ENCODE results near the gene NOL4L. TPM values are rescaled to one million over a fixed set of nuclear protein-coding genes. Genes with fewer than 3 reads are reported as not detected.
A peak's percentile ranks its signal among the peaks of the same experiment; 100 is the strongest.

The NOL4L gene
- total RNA-seq, 2 donors from 2014 or later = 39.6 to 50.7 TPM

DNA sequence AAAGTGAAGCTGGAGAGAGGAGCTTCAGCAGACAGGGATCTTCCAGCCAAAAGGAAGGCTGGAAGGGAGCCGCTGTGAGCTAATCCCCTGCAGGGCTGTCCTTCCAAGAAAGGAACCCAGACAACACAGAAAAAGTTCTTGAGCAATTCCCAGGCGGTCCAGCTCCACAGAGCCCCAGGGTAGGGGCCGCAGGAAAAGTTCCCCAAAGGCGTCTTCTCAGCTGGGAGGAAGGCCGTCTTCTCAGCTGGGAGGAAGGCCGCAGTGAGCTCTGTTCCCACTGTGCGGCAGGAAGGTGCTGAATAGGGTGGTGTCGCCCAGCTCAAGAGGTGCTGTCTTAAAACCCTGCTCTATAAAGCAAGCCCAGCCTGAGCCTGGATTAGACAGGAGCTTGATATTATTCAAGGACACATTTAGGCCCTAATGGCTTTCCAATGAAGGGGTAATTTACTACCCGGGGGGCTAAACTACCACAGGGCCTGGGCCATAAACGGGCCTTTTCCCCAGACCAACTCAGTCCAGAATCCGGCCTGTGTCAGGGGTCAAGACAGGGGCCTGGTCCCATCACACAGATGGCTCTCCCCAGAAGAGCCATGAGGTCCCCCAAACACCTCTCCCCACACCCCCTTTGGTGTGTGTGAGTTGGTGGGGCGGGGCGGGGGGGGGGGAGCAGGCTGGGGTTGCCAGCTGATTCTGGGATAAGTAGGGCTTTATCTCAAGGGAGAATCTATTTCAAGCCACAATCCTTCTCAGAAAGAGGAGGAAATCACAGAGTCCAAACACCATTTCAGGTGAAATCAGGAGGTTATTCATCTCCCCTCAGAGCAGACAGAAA is 103.6 kb downstream of the NOL4L start:
- peak overlapping the region; percentile 86 for H3K4me3 Mint-ChIP-seq
- Histone ChIP-seq H3K36me3 (ENCODE audit: control insufficient read depth, insufficient read depth, low read length) (peaks cover 9% of the 10 kb centered on the region), H3K27me3 (ENCODE audit: control insufficient read depth, insufficient read depth, low read length, poor library complexity, severe bottlenecking) (no peaks in the 10 kb centered on the region), H3K9me3 (ENCODE audit: control insufficient read depth, low read length) (no peaks in the 10 kb centered on the region), H3K4me3 (ENCODE audit: low read length) (peak overlapping the region; percentile 86), H3K9ac (ENCODE audit: extremely low read depth, low read length, poor library complexity, severe bottlenecking) (peak overlapping the region; percentile 36), H3K27ac (ENCODE audit: low read depth, low read length) (peak overlapping the region; percentile 29), H3K4me1 (ENCODE audit: control insufficient read depth, insufficient read depth, low read length) (peaks cover 10% of the 10 kb centered on the region)
- peaks cover 50% of the 10 kb centered on the region for H3K4me1 Mint-ChIP-seq
- peaks cover 8% of the 10 kb centered on the region for H3K27me3 Mint-ChIP-seq (ENCODE audit: insufficient read depth)
- H3K27ac Mint-ChIP-seq = peak overlapping the region; percentile 80
- peak; percentile 68 for DNase-seq
- TF ChIP-seq, protein P1, sequence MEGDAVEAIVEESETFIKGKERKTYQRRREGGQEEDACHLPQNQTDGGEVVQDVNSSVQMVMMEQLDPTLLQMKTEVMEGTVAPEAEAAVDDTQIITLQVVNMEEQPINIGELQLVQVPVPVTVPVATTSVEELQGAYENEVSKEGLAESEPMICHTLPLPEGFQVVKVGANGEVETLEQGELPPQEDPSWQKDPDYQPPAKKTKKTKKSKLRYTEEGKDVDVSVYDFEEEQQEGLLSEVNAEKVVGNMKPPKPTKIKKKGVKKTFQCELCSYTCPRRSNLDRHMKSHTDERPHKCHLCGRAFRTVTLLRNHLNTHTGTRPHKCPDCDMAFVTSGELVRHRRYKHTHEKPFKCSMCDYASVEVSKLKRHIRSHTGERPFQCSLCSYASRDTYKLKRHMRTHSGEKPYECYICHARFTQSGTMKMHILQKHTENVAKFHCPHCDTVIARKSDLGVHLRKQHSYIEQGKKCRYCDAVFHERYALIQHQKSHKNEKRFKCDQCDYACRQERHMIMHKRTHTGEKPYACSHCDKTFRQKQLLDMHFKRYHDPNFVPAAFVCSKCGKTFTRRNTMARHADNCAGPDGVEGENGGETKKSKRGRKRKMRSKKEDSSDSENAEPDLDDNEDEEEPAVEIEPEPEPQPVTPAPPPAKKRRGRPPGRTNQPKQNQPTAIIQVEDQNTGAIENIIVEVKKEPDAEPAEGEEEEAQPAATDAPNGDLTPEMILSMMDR (conservative IDR thresholded peaks at IDR 0.05) = no peak
- no peaks in the 10 kb centered on the region for H3K9me3 Mint-ChIP-seq
- H3K36me3 Mint-ChIP-seq (ENCODE audit: low read depth) = peaks cover 4% of the 10 kb centered on the region
- WGBS, 2 experiments (ENCODE audit: insufficient coverage in 1 of 2, insufficient read length in 1 of 2) = 39 to 67% methylated on average over 8 to 11 of the region's 13 CpGs

DNA sequence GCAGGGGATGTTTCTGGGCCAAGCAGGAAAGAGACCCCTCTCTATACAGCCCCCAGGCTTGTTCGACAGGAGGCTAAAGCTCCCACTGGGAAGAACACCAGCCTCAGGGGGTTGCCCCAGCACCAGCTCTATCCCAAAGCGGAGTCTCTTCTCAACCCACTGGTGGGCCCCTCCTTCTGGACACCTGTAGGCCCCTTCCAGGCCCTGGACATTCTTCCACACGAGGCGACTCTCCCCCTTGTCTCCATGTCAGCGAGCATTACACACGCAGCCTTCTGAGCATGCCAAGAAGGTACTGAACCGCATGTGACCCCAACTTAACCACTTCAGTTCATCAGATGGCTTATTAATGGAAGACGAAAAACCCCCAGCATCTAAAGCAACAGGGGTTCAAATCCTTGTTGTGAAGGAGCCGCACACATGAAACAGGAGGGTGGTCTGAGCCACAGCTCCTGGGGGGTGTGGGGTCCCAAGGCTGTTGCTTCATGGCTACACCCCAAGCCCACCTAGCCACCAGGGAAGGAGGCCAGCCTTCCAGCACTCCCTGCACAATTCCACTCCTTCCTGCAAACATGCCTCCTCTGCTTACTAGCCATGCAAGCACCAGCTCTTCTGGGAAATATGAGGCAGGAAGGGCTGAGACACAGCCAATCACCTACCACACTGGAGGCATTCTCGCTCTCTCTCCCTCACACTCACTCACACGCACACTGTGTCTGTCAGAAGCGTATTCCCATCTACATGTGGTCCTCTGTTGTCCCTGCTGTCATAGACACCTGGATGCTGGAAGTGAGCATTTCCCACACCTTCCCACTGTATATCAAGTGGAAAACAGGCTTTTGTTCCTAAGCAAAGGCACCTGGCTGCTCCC is 104.5 kb downstream of the NOL4L start:
- H3K9ac ChIP-seq (ENCODE audit: extremely low read depth, low read length, poor library complexity, severe bottlenecking) = no peak overlapping the region

DNA sequence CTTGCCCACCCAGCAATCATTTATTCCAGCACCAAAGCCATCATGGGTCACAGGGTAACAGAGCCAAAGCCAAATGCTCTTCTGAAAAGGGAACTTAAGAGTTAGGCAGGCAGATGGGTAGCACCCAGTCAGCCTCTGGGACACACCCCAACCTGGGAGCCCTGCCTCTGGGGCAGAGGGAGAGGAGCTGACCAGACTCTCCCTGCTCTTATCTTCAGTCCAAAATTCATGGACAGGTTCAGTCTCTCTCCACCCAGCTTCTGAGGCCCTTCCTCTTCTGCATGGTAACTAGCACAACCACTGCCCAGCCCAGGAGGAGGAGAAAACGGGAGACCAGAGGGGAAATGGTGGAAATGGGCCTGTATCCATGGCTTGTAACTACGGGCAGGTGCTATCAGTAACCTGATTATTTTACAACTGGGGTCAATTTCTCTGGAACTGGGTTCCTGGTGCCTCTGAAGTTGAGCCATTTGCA is 105.4 kb downstream of the NOL4L start:
- H3K36me3 Mint-ChIP-seq (ENCODE audit: low read depth) = peaks cover 4% of the 10 kb centered on the region
- no peaks in the 10 kb centered on the region for H3K27me3 ChIP-seq (ENCODE audit: control insufficient read depth, insufficient read depth, low read length, poor library complexity, severe bottlenecking)
- H3K9me3 Mint-ChIP-seq = no peaks in the 10 kb centered on the region
- TF ChIP-seq, protein P1 (conservative IDR thresholded peaks at IDR 0.05) = no peak
- peaks cover 51% of the 10 kb centered on the region for H3K4me1 Mint-ChIP-seq
- DNase-seq = peak; percentile 35
- no peaks in the 10 kb centered on the region for H3K9me3 ChIP-seq (ENCODE audit: control insufficient read depth, low read length)
- 82 to 100% methylated on average over 1 to 2 of the region's 2 CpGs for WGBS, 2 experiments (ENCODE audit: insufficient coverage in 1 of 2, insufficient read length in 1 of 2)
- H3K36me3 ChIP-seq (ENCODE audit: control insufficient read depth, insufficient read depth, low read length) = peaks cover 10% of the 10 kb centered on the region
- H3K27ac Mint-ChIP-seq = peak overlapping the region; percentile 22
- H3K4me3 ChIP-seq (ENCODE audit: low read length) = no peak overlapping the region
- H3K27ac ChIP-seq (ENCODE audit: low read depth, low read length) = no peak overlapping the region
- H3K27me3 Mint-ChIP-seq (ENCODE audit: insufficient read depth) = no peaks in the 10 kb centered on the region
- H3K4me3 Mint-ChIP-seq = peak overlapping the region; percentile 86
- peaks cover 23% of the 10 kb centered on the region for H3K4me1 ChIP-seq (ENCODE audit: control insufficient read depth, insufficient read depth, low read length)
- no peak overlapping the region for H3K9ac ChIP-seq (ENCODE audit: extremely low read depth, low read length, poor library complexity, severe bottlenecking)

More for the DNA sequence above, 104.5 kb downstream of the NOL4L start:
- Histone ChIP-seq H3K27me3 (ENCODE audit: control insufficient read depth, insufficient read depth, low read length, poor library complexity, severe bottlenecking) (no peaks in the 10 kb centered on the region), H3K4me3 (ENCODE audit: low read length) (peak overlapping the region; percentile 86), H3K4me1 (ENCODE audit: control insufficient read depth, insufficient read depth, low read length) (peaks cover 14% of the 10 kb centered on the region), H3K9me3 (ENCODE audit: control insufficient read depth, low read length) (no peaks in the 10 kb centered on the region), H3K36me3 (ENCODE audit: control insufficient read depth, insufficient read depth, low read length) (peaks cover 9% of the 10 kb centered on the region), H3K27ac (ENCODE audit: low read depth, low read length) (no peak overlapping the region)
- 87% methylated on average over 11 to 12 of the region's 12 CpGs for WGBS, 2 experiments (ENCODE audit: insufficient coverage in 1 of 2, insufficient read length in 1 of 2)
- peaks cover 4% of the 10 kb centered on the region for H3K36me3 Mint-ChIP-seq (ENCODE audit: low read depth)
- H3K27me3 Mint-ChIP-seq (ENCODE audit: insufficient read depth) = no peaks in the 10 kb centered on the region
- H3K4me1 Mint-ChIP-seq = peaks cover 53% of the 10 kb centered on the region
- DNase-seq = peak; percentile 48
- peak overlapping the region; percentile 86 for H3K4me3 Mint-ChIP-seq
- peak overlapping the region; percentile 49 for H3K27ac Mint-ChIP-seq
- no peaks in the 10 kb centered on the region for H3K9me3 Mint-ChIP-seq
- TF ChIP-seq, protein P1 (conservative IDR thresholded peaks at IDR 0.05) = no peak

All from endodermal cell (in vitro differentiated cells).